Adrenal gland (tissue), 5 donors: ENCODE data around the gene ARHGAP12.

Source experiments
- CTCF ChIP-seq, 6 experiments: fragments of 450-650 bp in 4 of 6; fragments of 200-600 bp in 2 of 6; sonication (generic) in 1 of 6; IDR thresholded peaks; 1 replicate in 5 of 6; 2 replicates in 1 of 6; pipeline versions ENCODE4 v1.5.1 to v1.8.0; 2016 to 2021; ENCODE audit warnings: antibody characterized with exemption in 6 of 6, mild to moderate bottlenecking in 2 of 6, moderate library complexity in 1 of 6
- POLR2A ChIP-seq, 2 donors: fragments of 450-650 bp; IDR thresholded peaks; one replicate each; pipeline ENCODE4 v1.6.1; 2017; ENCODE audit warnings: antibody characterized with exemption in 2 of 2, mild to moderate bottlenecking in 2 of 2, moderate library complexity in 1 of 2
- donor health status: DM: no; HTN: no; CAD: no.

DNA sequence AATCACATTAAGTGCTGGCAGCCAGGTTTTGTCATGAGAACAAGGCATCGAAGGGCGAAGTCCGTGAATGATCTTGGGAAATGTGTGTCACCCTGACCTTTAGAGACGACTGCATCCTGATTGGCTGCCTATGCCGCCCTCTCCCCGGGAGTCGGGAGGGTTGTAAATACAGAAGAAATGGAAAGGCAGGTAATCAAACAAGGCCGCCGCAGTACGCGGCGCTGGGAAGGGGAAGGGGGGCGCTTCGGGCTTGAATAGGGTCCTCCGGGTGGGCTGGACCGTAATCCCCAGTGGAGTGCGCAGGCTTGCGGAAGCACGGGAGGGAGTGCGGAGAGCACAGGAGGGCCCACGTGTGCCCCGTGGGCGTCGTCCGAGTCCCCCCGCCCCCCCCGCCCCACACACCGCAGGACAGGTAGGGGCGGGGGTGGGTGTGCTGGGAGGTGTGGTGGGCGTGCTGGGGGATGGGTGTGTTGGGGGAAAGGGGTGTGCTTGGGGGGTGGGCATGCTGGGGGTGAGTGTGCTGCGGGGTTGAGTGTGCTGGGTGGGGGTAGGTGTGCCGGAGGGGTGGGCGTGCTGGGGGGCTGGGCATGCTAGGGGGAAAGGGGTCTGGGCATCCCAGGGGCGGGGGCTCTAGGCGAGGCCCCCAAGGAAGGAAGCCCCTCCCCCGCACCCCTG lies 169.4 kb downstream of the ARHGAP12 start:
- TF ChIP-seq CTCF (IDR thresholded peaks at IDR 0.05) (no peak), POLR2A (IDR thresholded peaks at IDR 0.05) (peak; percentile 16 to 68)
